ENCODE data around the gene RAB17.

DNA sequence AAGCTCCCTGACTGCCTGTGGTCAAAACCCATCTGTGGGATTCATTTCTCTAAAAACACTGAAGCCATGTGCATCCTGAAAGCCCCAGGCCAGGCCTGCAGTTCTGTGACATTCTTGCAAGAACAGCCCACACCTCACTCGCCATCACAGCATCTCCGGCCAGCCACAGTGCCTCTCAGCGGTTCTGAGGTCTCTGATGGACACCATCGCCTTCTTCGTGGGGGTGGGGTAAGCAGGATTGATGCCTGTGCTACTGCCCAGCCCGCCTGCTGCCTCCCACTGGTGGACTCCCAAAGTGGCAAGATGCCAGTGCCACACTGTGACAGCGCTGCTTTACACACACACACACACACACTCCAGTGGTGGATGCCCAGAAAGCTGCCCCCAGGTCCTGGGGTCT lies 29.3 kb downstream of the RAB17 start:
- TF ChIP-seq, protein P1, sequence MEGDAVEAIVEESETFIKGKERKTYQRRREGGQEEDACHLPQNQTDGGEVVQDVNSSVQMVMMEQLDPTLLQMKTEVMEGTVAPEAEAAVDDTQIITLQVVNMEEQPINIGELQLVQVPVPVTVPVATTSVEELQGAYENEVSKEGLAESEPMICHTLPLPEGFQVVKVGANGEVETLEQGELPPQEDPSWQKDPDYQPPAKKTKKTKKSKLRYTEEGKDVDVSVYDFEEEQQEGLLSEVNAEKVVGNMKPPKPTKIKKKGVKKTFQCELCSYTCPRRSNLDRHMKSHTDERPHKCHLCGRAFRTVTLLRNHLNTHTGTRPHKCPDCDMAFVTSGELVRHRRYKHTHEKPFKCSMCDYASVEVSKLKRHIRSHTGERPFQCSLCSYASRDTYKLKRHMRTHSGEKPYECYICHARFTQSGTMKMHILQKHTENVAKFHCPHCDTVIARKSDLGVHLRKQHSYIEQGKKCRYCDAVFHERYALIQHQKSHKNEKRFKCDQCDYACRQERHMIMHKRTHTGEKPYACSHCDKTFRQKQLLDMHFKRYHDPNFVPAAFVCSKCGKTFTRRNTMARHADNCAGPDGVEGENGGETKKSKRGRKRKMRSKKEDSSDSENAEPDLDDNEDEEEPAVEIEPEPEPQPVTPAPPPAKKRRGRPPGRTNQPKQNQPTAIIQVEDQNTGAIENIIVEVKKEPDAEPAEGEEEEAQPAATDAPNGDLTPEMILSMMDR (IDR thresholded peaks at IDR 0.05; ENCODE audit: low read depth, low read length) = no peak
- no peak for TF ChIP-seq EZH2phosphoT487 (IDR thresholded peaks at IDR 0.05; ENCODE audit: low read depth)

All from OCI-LY3 (cell line).